ENCODE results near the gene C1orf174.

Gene C1orf174

GRCh38 chr1:3926956-3927355, 26.9 kb upstream of the C1orf174 start:
- Histone ChIP-seq H2AFZ (ENCODE audit: low read depth) (no peak overlapping the region), H3K4me3 (IDR thresholded peaks at IDR 0.05; ENCODE audit: insufficient read depth, low read depth, low read length) (no peak overlapping the region), H3K9ac (no peak overlapping the region), H4K20me1 (ENCODE audit: insufficient read depth) (no peaks in the 10 kb centered on the region), H3K27me3 (ENCODE audit: insufficient read depth, low read depth) (peaks cover 41% of the 10 kb centered on the region), H3K4me1 (ENCODE audit: low read depth, poor library complexity, severe bottlenecking) (no peaks in the 10 kb centered on the region), H3K4me2 (no peak overlapping the region), H3K36me3 (ENCODE audit: insufficient read depth) (no peaks in the 10 kb centered on the region), H3K79me2 (ENCODE audit: insufficient read depth, low read depth) (no peaks in the 10 kb centered on the region), H3K27ac (no peak overlapping the region)
- no peak for TF ChIP-seq CTCF (conservative IDR thresholded peaks at IDR 0.05; ENCODE audit: low read depth, low read length)

DNA sequence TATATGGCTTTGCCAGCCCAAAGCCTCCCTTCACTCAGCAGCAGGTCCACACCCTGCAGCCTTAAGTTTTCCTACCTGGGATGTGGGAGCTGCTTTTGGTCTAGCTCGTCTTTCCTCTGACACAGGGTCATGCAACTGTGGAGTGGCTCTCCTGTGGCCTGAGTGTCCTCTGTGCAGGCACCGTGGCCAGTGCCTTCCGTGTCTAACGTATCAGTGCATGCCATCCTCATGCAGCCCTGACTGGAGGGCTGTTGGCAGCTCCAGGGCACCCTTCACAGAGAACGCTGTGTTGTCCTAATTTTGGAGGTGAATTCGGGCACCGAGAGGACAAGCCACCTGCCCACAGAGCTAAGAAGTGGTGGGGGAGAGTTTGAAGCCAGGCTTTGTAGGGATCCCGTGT, 25.7 kb upstream of the C1orf174 start:
- Histone ChIP-seq H3K4me3 (IDR thresholded peaks at IDR 0.05; ENCODE audit: insufficient read depth, low read depth, low read length) (no peak overlapping the region), H3K27ac (no peak overlapping the region), H3K9ac (no peak overlapping the region), H4K20me1 (ENCODE audit: insufficient read depth) (no peaks in the 10 kb centered on the region), H3K79me2 (ENCODE audit: insufficient read depth, low read depth) (no peaks in the 10 kb centered on the region), H3K4me1 (ENCODE audit: low read depth, poor library complexity, severe bottlenecking) (no peaks in the 10 kb centered on the region), H3K4me2 (no peak overlapping the region), H3K27me3 (ENCODE audit: insufficient read depth, low read depth) (peaks cover 45% of the 10 kb centered on the region), H3K36me3 (ENCODE audit: insufficient read depth) (no peaks in the 10 kb centered on the region), H2AFZ (ENCODE audit: low read depth) (no peak overlapping the region)
- no peak for TF ChIP-seq CTCF (conservative IDR thresholded peaks at IDR 0.05; ENCODE audit: low read depth, low read length)

DNA sequence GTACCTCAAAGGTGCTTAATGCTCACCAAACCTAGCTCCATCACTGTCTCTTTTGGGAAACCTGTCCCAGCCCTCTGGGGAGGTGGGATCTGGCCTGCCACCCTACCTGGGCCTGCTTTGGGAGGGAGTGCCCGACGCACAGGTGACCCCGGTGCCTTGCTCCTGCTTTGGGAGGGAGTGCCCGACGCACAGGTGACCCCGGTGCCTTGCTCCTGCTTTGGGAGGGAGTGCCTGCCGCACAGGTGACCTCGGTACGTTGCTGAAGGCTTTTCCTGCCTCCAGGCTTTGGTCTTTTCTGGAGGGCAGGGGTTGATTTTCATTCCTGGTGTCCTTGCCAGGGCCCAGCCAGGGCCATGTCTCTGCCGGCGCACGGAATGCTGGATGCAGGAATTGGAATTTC, 25.2 kb upstream of the C1orf174 start:
- no peaks in the 10 kb centered on the region for H3K36me3 ChIP-seq (ENCODE audit: insufficient read depth)
- H3K4me2 ChIP-seq = no peak overlapping the region
- no peaks in the 10 kb centered on the region for H3K4me1 ChIP-seq (ENCODE audit: low read depth, poor library complexity, severe bottlenecking)
- H3K27me3 ChIP-seq (ENCODE audit: insufficient read depth, low read depth) = peaks cover 45% of the 10 kb centered on the region
- no peak overlapping the region for H3K4me3 ChIP-seq (IDR thresholded peaks at IDR 0.05; ENCODE audit: insufficient read depth, low read depth, low read length)
- no peak overlapping the region for H2AFZ ChIP-seq (ENCODE audit: low read depth)
- no peak overlapping the region for H3K9ac ChIP-seq
- no peak overlapping the region for H3K27ac ChIP-seq
- no peaks in the 10 kb centered on the region for H3K79me2 ChIP-seq (ENCODE audit: insufficient read depth, low read depth)
- no peak for TF ChIP-seq CTCF (conservative IDR thresholded peaks at IDR 0.05; ENCODE audit: low read depth, low read length)
- no peaks in the 10 kb centered on the region for H4K20me1 ChIP-seq (ENCODE audit: insufficient read depth)

DNA sequence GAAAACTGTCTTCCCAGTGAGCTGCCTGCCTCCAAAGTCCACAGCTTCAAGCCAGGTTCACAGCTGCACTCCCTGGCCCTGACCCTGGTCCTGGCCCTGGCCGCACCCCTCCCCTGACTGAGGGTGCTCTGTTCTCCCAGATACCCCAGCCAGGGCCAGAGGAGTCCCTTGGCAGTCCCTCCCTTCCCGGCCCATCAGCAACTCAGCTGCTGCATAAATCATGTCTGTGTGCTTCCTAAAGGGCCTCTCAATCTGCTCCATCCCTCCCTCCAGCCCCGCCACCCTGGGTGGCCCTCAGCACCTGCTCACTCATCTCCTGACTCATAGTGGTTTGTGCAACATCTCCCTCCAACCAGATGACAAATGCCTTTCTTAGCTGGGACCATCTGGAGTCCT, 24.8 kb upstream of the C1orf174 start:
- Histone ChIP-seq H2AFZ (ENCODE audit: low read depth) (no peak overlapping the region), H3K36me3 (ENCODE audit: insufficient read depth) (no peaks in the 10 kb centered on the region), H4K20me1 (ENCODE audit: insufficient read depth) (no peaks in the 10 kb centered on the region), H3K4me3 (IDR thresholded peaks at IDR 0.05; ENCODE audit: insufficient read depth, low read depth, low read length) (no peak overlapping the region), H3K27ac (no peak overlapping the region), H3K4me1 (ENCODE audit: low read depth, poor library complexity, severe bottlenecking) (no peaks in the 10 kb centered on the region), H3K4me2 (no peak overlapping the region), H3K79me2 (ENCODE audit: insufficient read depth, low read depth) (no peaks in the 10 kb centered on the region), H3K27me3 (ENCODE audit: insufficient read depth, low read depth) (peaks cover 45% of the 10 kb centered on the region), H3K9ac (no peak overlapping the region)
- TF ChIP-seq CTCF (conservative IDR thresholded peaks at IDR 0.05; ENCODE audit: low read depth, low read length) = no peak

Data from KMS-11 (cell line).